ENCODE data around the gene MAP4K5.
A peak's percentile ranks its signal among the peaks of the same experiment; 100 is the strongest.
"Not testable (repeated sequence)": the region's sequence is repeated elsewhere in the genome, so short reads cannot be mapped to it uniquely, and the experiment has no call there.

The MAP4K5 gene

DNA sequence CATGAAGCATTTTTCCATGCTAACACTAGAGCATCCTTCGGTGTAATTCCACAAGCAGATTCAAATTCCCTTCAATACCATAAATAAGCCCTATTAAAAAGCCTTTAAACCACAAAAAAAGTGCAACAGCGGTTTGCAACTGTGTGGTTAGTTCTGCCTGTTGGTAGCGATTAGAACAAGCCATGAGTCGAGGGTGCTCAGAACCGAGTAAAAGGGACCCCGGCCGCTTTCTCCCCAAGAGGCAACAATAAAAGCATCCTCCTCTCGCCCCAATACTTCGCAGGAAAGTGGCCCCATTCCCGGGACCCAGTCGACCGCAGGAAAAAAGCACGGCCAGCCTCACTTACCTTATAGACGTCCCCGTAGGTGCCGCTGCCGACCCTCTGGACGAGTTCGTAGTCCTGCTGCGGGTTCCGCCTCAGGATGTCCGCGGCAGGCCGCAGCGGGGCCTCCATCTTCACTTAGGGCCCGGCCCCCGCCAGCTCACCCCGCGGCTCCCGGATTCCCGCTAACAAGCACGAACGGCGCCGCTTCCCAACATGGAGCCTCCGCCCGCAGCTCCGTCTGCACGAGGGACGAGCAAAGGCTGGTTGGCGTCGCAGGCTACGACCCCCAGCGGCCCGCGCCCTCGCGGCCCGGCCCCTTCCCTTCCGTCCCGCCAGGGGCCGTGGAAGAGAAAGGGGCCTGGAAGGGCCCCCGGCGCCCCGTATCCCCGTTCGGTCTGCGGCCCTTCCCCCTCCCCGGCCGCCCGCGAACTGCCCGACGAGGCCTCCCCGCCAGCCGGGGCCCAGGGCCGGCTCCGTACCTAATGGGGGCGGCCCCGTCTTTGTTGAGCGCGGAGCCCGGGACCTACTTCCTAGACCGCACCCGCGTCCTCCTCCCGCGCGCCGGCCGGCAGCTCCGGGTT lies 521 bp downstream of the MAP4K5 start:
- DNase-seq, result peak; percentile 16

DNA sequence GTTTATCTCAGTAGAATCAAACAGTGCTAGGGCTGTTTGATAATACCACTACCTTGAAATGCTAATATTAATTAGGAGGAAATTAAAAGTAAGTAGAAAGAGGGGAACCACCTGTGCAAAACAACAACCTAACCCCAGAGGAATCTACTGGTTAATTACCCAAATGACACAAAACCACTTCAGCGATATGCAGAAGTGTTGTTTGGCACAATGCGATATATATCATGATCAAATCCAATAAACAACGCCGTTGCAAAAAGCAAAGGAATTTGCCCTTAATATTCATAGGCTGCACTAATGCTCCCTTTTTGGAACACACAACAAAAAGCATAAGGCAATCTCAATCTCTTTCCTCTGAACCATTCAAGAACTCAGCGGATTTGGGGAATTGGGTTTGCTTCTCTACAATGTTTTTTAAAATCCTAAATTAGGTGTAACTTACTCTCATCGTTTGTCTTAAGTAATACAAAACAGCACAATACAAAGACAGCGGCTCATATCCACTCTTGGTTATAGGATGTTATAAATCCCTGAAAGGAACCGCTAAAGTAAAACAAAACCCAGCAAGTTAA lies 1.5 kb downstream of the MAP4K5 start:
- DNase-seq, result no peak

DNA sequence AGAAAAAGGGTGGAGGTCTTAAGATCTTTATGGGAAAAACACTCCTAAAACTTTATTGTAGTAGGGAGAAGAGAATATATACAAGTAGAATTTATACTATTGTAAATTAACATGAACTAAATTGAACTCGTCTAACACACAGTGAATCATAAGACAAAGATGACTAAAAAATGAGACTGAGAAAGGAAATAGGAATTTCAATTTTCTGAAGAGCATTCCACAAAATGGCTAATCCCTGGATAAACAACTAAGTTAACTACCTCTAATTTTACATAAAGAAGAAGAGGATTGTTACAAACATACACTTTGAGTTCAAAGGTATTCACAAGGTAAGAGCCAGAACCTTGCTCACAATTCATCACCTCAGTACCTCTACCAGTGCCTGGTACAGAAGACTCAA lies 2.0 kb downstream of the MAP4K5 start:
- no peak for DNase-seq

DNA sequence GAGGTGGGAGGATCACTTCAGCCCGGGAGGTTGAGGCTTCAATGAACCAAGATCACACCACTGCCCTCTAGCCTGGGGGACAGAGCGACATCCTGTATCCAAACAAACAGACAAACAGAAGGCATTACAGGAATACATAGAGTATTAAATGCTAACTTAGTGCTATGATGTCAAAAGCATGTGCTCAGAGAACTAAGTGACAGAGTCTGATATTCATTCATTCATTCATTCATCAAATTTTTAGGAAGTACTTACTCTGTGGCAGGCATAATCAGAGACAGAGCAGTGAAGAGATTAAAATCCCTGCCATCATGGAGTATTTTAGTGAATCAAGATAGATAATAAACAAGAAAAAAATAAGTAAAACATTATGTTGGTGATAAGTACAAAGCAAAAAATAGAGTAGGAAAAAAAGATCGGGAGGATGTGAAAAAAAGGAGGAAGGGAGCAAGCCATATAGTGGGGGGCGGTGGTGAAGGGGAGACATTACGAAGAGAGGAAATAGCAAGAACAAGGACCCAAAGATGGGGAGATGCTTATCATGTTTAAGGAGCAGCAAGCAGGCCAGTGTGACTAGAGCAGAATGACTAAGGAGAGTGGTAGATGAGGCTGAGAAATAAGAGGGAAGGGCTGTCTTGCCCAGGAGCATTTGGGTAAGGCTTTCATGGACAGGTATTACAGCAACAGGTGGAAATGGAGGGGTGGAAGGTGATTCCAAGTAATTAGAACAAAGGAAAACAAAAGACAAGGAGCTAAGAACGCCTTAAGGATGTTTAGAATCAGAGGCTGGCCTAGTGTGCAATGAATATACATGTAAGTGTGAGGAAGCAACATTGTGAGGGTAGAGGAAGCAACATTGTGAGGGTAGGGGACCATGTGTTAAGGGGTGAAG lies 2.8 kb downstream of the MAP4K5 start:
- no peak for DNase-seq

DNA sequence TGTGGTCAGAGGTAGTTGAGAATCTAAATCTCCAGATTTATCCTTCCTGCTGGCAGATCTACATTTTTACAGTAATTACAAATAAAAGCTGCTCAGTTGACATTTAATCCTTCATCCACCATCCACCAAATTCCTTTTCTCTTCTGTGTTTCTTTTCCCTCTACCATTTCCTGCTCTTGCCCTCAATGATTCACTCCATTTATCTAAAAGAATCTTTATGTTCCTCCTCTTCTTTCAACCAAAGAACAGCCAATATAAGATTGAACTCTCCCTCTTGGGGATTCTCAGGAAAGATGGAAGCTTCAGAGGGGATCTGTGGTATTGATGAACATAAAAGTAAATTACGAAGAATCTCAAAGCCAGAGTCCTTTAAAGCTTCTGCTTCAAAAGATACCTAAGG lies 4.4 kb downstream of the MAP4K5 start:
- DNase-seq, result no peak

DNA sequence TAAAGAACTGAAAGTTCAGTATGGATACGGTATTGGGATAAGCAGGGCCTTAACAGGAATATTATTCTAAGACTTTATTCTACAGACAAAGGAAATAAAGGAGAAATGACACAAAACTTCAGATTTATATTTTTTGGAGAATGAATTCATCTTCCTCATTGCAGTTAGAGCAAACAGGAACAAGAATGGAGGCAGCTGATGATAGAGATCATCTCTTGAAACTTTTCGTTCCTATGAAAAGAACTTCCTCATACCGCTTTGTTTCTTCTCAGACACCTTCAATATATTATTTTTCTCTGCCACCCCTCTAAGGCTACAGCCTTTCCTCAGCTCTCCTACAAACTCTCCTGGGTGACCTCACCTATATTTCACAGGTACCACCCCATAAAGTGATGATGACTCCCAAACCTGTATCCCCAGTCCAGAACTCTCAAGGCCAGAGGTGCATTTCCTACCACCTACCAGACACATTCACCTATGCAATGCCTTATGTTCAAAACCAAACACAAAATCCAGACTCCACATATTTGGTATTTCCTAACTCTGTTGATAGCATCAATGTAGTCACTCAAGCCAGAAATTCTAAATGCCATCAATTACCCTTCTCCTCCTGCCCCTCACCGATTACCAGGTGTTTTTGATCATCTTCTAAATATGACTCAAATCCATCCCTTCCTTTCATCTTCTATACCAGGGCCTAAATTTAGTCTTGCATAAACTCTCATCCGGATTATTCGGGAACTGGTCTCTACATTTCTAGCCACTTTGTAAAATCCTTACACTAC lies 7.4 kb downstream of the MAP4K5 start:
- DNase-seq, result no peak

DNA sequence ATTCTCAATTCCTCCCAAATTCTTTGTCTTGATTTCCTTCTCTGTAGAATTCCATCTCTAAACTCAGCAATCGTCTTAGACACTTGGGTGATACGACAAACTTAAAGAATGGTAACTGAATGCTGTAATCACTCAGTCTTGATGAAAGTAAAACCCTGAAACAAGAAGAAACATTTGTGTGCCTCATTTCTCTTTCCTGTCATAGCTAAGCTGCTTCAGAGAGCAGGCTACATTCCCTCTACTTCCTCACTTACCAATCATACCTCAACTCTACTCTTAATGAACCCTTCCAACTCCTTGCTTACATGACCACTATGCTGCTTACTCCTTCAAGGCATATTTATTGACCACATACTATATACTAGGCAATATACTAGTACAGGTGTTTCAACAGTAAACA lies 8.3 kb downstream of the MAP4K5 start:
- no peak for DNase-seq

DNA sequence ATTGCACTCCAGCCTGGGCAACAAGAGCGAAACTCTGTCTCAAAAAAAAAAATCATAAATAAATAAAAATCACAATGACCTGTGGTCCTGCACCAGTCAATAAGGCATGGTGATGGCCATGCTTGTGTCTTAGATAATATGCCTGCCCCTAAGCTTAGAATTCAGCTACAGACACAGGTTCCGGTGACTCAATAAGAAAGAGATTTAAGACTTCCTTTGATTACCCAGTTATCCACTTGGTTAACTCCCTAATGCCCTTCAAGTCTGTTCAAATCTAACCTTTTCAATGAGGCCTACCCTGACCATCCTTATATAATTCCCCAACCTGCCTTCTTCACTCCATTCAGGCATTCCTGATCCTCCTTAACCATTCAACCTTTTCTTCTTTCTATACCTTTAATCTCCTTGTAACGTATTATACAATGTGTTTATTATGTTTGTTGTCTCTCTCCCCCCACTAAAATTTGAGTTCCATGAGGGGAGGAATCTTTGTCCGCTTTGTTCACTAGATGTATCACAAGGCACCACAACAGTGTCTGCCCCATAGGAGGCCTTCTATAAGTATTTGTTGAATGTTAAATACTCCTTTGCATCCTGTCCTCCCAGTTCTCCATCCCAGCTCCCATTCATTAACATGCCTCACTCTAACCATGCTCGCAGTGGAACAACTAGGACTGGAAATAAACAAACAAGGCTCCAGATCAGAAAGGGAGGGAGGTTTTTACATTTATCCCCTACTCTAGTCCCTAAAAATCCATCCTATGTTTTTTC lies 8.9 kb downstream of the MAP4K5 start:
- DNase-seq, result no peak

DNA sequence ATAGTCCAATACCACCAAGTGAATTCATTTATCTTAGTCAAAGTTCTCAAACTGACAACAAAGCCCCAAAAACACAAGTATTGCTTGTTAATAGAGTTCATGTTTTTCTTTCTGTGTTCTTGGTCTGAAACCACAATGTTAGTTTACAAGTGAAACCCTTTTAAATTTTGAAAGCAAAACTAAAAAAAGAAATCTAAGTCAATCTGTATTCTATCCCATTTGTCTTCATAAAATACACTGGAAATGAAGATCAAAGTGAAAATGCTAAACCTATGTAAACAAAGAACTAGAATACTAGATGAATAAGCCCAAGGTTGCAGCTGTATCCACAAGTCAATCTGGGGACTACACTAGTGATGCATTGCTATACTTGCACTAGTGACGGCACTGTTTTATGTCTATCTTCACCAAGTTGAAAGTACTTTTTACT lies 10.4 kb downstream of the MAP4K5 start:
- no peak for DNase-seq

DNA sequence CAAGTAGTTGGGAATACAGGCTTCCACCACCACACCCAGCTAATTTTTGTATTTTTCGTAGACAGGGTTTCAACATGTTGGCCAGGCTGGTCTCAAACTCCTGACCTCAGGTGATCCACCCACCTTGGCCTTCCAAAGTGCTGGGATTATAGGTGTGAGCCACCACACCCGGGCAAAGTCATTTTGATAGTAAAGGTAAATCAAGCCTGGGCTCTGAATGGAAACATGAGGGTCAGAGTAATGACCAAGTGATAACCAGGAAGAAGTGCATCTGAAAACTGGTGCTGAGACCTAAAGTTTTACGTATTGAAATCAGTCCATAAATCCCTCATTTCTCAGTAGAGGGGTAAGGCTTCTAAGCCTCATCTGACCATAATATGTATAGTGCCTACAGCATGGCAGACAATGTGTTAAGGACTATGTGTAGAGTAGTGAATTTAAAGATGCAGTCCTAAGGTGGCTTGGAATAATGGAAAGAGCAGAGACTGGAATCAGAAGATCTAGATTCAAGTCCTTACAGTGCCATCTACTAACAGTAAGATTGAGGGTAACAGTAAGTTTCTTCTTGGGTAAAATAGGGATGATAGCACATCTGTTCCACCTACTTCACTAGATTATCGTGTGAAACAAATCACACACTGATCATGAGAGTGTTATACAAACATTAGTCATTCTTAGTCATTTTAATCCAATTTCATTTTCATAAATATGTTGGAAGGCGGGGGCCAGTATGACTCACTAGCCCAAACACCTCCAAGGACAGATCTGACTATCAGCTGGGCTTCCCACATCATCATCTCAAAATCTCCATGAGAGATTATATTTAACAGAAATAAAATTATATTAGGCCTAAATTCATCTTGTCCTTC lies 11.2 kb downstream of the MAP4K5 start:
- peak; percentile 6 for DNase-seq

DNA sequence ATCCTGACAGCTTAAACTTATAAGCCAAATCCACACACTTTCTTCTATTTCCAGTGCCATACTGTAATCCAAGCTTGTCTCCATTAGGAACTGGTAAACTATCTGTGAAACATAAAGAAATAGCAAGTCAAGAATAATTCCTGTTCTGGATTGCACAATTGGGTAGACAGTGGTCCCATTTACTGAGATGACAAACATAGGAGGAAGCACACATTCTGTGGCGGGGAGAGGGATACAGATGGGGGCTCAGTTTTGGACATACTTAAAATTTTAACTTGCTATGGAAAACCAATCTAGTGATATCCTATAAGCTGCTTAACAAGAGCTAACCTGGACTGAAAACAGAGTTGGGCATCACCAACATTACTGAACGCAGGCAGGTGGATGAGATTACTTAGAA lies 16.3 kb downstream of the MAP4K5 start:
- DNase-seq, result no peak

DNA sequence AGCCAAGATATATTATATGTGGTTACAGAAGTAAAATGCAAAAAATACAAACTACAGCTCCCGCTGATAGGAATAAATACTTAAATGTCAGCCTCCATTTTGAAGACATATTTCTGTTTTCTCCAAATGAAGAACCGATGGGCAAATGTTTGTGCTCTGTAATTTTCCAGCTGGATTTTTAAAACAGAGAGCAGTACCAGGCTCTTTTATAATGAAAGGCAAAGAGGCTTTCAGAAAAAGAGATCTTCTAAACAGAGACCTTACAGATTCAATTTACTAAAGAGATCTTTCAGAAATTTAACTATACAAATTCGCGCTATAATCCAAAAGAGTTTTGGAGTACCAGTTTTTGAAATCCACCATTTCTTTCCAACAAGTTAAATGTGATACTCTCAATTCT lies 19.9 kb downstream of the MAP4K5 start:
- no peak for DNase-seq

DNA sequence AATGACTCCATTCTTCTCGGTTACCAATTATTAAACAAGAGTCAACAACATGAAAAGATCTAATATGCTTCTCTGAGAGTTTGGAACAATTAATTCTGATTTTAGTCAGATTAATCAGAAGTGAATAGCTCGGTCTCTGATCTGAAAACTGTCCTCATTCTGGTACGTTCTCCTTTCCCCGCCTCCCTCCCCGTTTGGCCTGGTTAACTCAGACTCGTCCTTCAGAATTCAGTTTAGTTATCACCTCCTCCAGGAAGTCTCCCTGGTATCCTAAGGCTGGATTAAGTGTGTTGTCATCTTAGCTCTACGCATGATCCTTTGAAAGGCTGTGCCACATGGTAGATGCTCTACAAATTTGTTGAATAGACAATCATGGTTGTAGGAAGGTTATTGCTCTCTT lies 22.2 kb downstream of the MAP4K5 start:
- no peak for DNase-seq

DNA sequence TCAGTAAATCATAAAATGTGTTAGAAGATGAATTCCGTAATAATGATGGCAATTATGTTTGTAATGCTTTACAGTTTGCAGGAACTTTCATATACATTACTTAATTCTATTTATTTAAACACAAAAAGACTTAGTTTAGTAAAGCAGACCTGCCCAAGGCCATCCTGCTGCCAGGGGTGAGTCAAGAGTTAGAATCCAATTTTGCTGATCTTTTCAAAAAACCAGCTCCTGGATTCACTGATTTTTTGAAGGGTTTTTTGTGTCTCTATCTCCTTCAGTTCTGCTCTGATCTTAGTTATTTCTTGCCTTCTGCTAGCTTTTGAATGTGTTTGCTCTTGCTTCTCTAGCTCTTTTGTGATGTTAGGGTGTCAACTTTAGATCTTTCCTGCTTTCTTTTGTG lies 25.3 kb downstream of the MAP4K5 start:
- DNase-seq, result not testable (repeated sequence)

DNA sequence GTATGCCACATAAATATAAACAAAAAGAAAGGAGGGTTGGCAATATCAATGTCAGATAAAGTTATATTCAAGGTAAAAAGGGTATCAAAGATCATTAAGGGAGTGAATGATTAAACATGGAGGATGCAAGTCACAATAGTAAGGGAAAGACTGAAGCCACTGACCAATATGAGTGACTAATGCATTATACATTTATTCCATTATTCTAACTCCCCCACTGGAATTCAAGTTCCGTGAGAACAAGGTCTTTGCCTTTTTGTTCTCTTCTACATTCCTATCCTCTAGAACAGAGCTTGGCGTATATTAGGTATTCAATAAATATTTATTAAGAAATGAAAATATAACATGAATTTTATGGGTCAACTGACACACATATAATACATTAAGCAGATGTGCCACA lies 30.7 kb downstream of the MAP4K5 start:
- no peak for DNase-seq

DNA sequence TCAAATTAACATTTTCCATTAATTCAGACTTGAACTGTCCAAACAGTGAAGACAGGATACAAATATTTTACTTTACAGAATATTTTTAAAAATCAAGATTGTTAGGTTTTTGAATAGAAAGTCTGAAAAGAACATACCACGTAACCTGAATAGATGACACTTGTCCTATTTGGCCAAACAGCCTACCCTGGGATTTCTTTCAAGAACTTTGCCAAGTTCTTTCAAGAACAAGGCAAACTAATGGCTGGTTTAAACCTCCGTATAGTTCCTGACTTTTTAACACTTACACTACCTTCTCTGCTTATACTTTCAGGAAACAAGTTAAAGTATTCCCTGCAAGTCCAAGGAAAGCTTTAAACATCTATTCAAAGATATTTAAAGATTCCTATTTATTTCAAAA lies 35.0 kb downstream of the MAP4K5 start:
- DNase-seq, result no peak

DNA sequence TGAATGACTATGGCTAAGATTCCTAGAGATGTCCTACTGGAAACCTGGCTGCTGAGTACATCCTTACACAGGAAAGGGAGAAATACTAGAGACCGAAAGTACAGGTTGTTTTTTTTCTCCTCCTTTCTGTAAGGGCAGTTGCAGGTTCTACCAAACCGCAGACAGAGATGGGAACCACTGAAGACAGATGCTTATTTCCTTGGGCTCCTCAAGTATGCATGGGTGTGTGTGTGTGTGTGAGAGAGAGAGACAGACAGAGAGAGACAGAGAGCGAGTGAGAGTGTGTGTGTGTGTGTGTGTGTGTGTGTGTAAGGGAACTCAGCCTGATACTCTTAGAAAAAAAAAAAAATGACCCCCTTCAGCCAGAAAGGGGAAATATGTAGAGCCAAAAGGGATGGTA lies 42.5 kb downstream of the MAP4K5 start:
- no peak for DNase-seq

DNA sequence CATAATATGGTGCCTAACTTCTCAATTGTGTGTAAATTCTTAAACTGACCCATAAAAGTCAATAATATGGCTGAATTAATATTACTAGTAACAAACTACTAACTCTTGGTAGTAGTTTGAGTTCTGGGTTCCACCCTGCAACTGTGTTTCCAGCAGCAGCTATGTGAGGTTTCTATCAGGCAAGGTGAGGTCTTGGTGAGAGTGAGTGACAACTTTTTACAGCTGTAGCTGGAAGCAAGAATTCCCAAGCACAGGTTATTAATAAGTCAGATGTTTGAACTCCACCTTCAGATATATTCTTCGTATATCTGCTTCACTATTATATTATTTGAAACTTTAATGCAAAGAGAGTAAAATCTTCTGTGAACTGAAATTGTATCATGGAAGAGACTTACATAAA lies 43.8 kb downstream of the MAP4K5 start:
- no peak for DNase-seq

DNA sequence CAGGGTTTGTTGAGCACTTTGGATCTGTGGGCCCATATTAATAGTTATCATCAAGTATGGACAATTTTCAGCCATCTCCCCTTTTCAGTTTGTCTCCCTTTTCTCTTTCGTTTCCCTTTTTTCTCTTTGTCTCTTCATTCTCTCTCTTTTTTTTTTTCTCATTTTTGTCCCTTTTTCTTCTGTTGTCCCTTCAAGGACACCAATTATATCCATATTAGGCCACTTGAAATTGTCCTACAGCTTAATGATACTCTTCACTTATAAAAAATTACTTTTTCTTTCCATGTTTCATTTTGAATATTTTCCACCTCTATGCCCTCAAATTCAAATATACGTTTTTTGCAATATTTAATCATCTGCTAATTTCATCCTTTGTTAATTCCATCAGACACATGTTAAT lies 53.3 kb downstream of the MAP4K5 start:
- no peak for DNase-seq

DNA sequence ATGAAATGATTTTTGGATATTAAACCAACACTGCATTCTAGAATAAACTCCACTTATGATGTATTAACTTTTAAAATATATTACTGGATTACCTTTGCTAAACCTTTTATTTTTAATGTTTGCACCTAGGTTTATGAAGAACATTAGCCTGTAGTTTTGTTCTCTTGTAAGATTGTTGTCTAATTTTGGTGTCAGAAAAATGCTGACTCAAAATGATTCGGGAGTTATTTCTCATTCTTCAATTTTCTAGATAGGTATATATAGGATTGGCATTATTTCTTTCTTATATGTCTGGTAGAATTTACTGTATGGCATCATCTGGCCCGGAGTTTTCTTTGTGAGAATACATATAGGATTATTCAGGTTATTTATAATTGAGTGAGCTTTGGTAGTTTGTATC lies 54.6 kb downstream of the MAP4K5 start:
- DNase-seq, result no peak

DNA sequence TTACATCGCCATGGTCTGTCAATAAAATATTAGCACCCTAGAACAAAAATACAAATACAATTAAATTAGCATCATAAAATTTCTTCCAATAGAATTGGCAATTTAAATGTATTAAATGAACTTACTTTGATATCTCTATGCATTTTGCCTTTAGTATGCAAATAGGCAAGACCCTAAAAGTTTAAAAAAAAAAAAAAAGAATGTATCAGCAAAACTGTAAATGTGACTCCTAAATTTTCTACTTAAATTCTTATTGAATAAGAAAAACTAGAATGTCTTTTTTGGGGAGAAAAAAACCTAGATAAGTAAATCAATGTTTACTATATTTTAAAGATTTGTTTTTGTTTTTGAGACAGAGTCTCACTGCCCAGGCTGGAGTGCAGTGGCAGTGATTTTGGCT lies 56.2 kb downstream of the MAP4K5 start:
- DNase-seq, result no peak
